OCI-LY7 (cell line): ENCODE measurements around the gene LTB4R. TPM values are rescaled to one million over a fixed set of nuclear protein-coding genes. Genes with fewer than 3 reads are reported as not detected.

Experiments used
- BruUV-seq: library from RNA; stranded (reverse); fragments of 400-500 nt; replicated peaks from 2 replicates; lab custom pipeline; 2021; lab: Mats Ljungman, UMichigan
- CTCF ChIA-PET: fragments of 300-600 bp; sonication (Branson Sonifier 250); formaldehyde crosslinking; loops from one replicate; lab custom pipeline; 2022; ENCODE audit warnings: antibody characterized with exemption; ENCODE audit not compliant: unreplicated experiment; lab: Charles Lee
- POLR2A ChIA-PET: fragments of 300-600 bp; sonication (Branson Sonifier 250); formaldehyde crosslinking; loops from one replicate; lab custom pipeline; 2022; ENCODE audit warnings: antibody characterized with exemption; lab: Charles Lee
- DNase-seq: peaks from one replicate; pipeline ENCODE4 v3.0.0-alpha.2; 2015; ENCODE audit warnings: low spot score
- H2AFZ ChIP-seq: fragments of 200-600 bp; sonication (generic), shearing (Covaris generic); 2 replicates; pipeline ENCODE4 v1.6.1; 2014; ENCODE audit warnings: mild to moderate bottlenecking, antibody characterized with exemption, low read length, moderate library complexity
- H3K27ac ChIP-seq: fragments of 200-600 bp; sonication (generic); 2 replicates; pipeline ENCODE4 v1.5.1; 2014; ENCODE audit warnings: mixed run types, low read depth, mild to moderate bottlenecking, moderate library complexity, low read length, inconsistent platforms; ENCODE audit not compliant: poor library complexity, severe bottlenecking
- H3K36me3 ChIP-seq: fragments of 200-600 bp; sonication (generic); 2 replicates; pipeline ENCODE4 v1.6.1; 2014; ENCODE audit warnings: mild to moderate bottlenecking, antibody characterized with exemption, low read length, moderate library complexity, mixed read lengths; ENCODE audit not compliant: insufficient read depth
- H3K4me1 ChIP-seq: fragments of 200-600 bp; sonication (generic); 2 replicates; pipeline ENCODE4 v1.5.1; 2014; ENCODE audit warnings: mild to moderate bottlenecking, low read length; ENCODE audit not compliant: insufficient read depth, poor library complexity, severe bottlenecking
- H3K4me2 ChIP-seq: fragments of 200-600 bp; sonication (generic); 2 replicates; pipeline ENCODE4 v1.6.1; 2014; ENCODE audit warnings: mild to moderate bottlenecking, low read length
- H3K4me3 ChIP-seq: fragments of 200-600 bp; sonication (generic); 2 replicates; pipeline ENCODE4 v1.5.1; 2014; ENCODE audit warnings: mild to moderate bottlenecking, low read depth, low read length; ENCODE audit not compliant: poor library complexity, severe bottlenecking
- H3K79me2 ChIP-seq: fragments of 200-600 bp; sonication (generic); 2 replicates; pipeline ENCODE4 v1.6.1; 2016; ENCODE audit warnings: low read depth, mild to moderate bottlenecking, low read length, moderate library complexity, mixed read lengths; ENCODE audit not compliant: insufficient read depth
- H3K9me2 ChIP-seq: fragments of 200-600 bp; sonication (generic); 2 replicates; pipeline ENCODE4 v1.6.1; 2016; ENCODE audit warnings: mild to moderate bottlenecking, low read length, mixed read lengths; ENCODE audit not compliant: insufficient read depth
- H3K9me3 ChIP-seq: fragments of 200-600 bp; sonication (generic); 2 replicates; pipeline ENCODE4 v1.6.1; 2014; ENCODE audit warnings: mild to moderate bottlenecking, mixed run types, low read length, mixed read lengths
- H4K20me1 ChIP-seq: fragments of 200-600 bp; sonication (generic); 2 replicates; pipeline ENCODE4 v1.6.1; 2014; ENCODE audit warnings: mild to moderate bottlenecking, antibody characterized with exemption, low read length, moderate library complexity, mixed read lengths; ENCODE audit not compliant: insufficient read depth
- EZH2phosphoT487 ChIP-seq: fragments of 200-600 bp; sonication (generic); IDR thresholded peaks from 2 replicates; pipeline ENCODE4 v1.6.1; 2018; ENCODE audit warnings: low read depth, borderline replicate concordance, mild to moderate bottlenecking, mixed run types, antibody characterized with exemption, low read length, moderate library complexity, mixed read lengths
- intact Hi-C: fragments of 100-400 bp; cut with micrococcal nuclease; formaldehyde crosslinking; loops from one replicate; pipeline ENCODE4 v1.10.0; 2022; ENCODE audit not compliant: unreplicated experiment
- total RNA-seq, 2 experiments: library from RNA; depleted of rRNA in 1 of 2; stranded (reverse); fragments of >200 nt in 1 of 2; shearing (Covaris generic) in 1 of 2; gene quantifications; 2 replicates each; pipeline ENCODE4 v1.2.3, GENCODE V29; 2014 to 2022
- TF ChIP-seq, protein P1 (sequence below): fragments of 200-600 bp; sonication (generic); conservative IDR thresholded peaks from 2 replicates; pipeline ENCODE4 v1.5.1; 2014; ENCODE audit warnings: mild to moderate bottlenecking, antibody characterized with exemption, low read length, moderate library complexity, mixed read lengths

The LTB4R gene
- total RNA-seq, 2 experiments from 2014 or later, result 15.8 to 28.3 TPM

DNA sequence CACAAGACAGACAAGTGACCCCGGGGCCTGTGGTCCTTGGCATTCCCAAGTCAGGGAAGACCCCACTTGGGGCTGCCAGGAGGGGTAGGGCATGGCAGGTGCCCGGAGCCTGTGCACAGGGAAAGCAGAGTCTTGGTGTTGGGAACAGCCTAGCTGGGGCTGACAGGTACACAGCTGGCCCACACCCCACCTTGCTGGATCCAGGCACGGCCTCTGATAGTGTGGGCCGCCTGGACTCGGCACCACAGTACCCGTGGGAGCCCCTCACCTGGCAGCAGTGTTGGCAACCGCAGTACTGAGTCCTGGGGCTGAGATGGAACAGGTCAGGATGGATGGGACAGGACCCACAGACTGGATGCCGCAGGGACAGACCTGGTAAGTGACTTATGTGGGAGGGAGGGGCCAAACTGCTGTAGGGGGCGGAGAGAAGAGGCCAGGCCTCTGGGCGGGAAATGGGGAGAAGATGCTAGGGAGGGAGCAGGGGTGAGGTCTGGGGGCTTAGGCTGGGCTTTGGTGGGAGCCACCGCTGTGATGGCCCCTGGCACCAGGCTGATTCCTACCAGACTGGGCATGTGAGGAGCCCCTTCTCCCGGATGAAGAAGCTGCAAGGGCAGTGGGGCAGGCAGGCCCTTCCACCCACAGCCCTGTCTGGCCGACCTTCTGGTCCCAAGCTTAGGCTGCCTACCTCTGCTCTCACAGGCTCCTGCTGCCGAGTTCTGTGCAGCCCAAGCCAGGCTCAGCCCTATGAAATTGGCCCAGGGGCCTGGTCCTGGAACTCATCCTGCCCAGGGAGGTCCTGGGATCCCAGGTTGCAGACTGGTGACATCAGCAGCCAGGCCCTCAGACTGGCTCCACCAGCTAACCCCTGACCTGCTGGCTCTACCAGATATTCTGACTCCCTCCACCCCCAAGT, 48.2 kb upstream of the LTB4R start, which contains the start of gene TGM1:
Gene TGM1, minus strand, starts transcription at position 357 of the 913 bp plus-strand sequence. CDS start 825 bp downstream, outside the sequence.
- no TSS peak for BruUV-seq
- H3K79me2 ChIP-seq, result no peaks in the 10 kb centered on the region
- H3K4me1 ChIP-seq, result peaks cover 12% of the 10 kb centered on the region
- ChIA-PET CTCF (no interaction called here), POLR2A (no interaction called here)
- H3K4me2 ChIP-seq, result no peak within 1 kb of the TSS
- no peaks in the 10 kb centered on the region for H4K20me1 ChIP-seq
- no peaks in the 10 kb centered on the region for H3K9me2 ChIP-seq
- H3K9me3 ChIP-seq, result no peaks in the 10 kb centered on the region
- TF ChIP-seq, protein P1, sequence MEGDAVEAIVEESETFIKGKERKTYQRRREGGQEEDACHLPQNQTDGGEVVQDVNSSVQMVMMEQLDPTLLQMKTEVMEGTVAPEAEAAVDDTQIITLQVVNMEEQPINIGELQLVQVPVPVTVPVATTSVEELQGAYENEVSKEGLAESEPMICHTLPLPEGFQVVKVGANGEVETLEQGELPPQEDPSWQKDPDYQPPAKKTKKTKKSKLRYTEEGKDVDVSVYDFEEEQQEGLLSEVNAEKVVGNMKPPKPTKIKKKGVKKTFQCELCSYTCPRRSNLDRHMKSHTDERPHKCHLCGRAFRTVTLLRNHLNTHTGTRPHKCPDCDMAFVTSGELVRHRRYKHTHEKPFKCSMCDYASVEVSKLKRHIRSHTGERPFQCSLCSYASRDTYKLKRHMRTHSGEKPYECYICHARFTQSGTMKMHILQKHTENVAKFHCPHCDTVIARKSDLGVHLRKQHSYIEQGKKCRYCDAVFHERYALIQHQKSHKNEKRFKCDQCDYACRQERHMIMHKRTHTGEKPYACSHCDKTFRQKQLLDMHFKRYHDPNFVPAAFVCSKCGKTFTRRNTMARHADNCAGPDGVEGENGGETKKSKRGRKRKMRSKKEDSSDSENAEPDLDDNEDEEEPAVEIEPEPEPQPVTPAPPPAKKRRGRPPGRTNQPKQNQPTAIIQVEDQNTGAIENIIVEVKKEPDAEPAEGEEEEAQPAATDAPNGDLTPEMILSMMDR, result no peak
- no peak for TF ChIP-seq EZH2phosphoT487
- H2AFZ ChIP-seq, result no peak within 1 kb of the TSS
- no peak for DNase-seq
- no peak within 1 kb of the TSS for H3K4me3 ChIP-seq
- H3K27ac ChIP-seq, result no peak within 1 kb of the TSS
- intact Hi-C loops, result no loop called here
- H3K36me3 ChIP-seq, result no peaks in the 10 kb centered on the region

DNA sequence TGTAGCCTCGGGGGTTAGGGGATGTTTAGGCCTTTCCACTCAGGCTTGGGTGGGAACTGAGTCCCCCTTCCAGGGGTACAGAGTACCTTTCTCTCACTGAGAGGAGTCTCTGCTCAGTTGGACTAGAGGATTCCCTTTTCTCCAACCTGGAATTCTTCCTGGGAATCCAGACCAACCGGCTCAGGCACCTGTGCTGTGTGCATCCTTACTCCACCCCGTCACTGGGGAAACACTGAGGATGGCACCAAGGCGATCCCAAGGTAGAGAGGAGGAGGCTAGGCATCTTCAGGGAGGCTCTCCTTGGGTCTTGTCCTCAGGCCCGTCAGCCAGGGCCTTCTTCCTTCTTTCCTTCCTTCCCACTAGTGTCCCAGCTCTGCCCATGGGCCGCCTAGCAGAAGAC, 47.5 kb upstream of the LTB4R start:
- Histone ChIP-seq H4K20me1 (no peaks in the 10 kb centered on the region), H3K9me3 (no peaks in the 10 kb centered on the region), H3K79me2 (no peaks in the 10 kb centered on the region), H3K4me3 (no peak overlapping the region), H3K4me2 (no peak overlapping the region), H3K36me3 (no peaks in the 10 kb centered on the region), H3K27ac (no peak overlapping the region), H3K9me2 (no peaks in the 10 kb centered on the region), H3K4me1 (peaks cover 12% of the 10 kb centered on the region), H2AFZ (no peak overlapping the region)
- BruUV-seq, result no TSS peak
- no peak for DNase-seq
- intact Hi-C loops, result no loop called here
- ChIA-PET POLR2A (no interaction called here), CTCF (no interaction called here)
- no peak for TF ChIP-seq EZH2phosphoT487
- TF ChIP-seq, protein P1, result no peak

DNA sequence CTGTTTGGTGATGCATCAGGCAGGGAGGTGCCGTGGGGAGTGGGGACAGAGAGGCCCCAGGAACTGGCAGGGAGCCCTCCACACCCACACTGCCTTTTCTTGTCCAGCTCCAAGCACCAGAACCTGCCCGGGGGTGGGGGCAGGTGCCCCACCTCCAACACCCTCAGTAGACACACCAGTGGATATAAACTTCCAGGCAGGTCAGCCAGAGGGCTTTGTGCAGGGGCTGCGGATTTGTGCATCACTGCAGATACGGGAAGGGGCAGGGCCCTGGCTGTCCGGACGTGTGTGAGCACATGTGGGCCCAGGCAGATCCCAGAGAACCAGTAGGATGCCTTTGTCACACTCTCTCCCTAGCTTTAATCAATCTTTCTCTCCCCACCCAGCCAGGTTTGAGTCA, 47.0 kb upstream of the LTB4R start:
- H3K36me3 ChIP-seq, result no peaks in the 10 kb centered on the region
- BruUV-seq, result no TSS peak

More for the DNA sequence above, 47.0 kb upstream of the LTB4R start:
- intact Hi-C loops, result no loop called here
- DNase-seq, result peak; percentile 27
- no peaks in the 10 kb centered on the region for H3K79me2 ChIP-seq
- H3K9me3 ChIP-seq, result no peaks in the 10 kb centered on the region
- no peak overlapping the region for H2AFZ ChIP-seq
- no peaks in the 10 kb centered on the region for H4K20me1 ChIP-seq
- no peaks in the 10 kb centered on the region for H3K9me2 ChIP-seq
- H3K4me2 ChIP-seq, result no peak overlapping the region; the same call in 1 of the 2 replicates
- no peak overlapping the region for H3K4me3 ChIP-seq
- CTCF ChIA-PET, result no interaction called here
- no peak for TF ChIP-seq EZH2phosphoT487
- TF ChIP-seq, protein P1, result no peak
- POLR2A ChIA-PET, result no interaction called here
- peaks cover 12% of the 10 kb centered on the region for H3K4me1 ChIP-seq
- no peak overlapping the region for H3K27ac ChIP-seq
